ENCODE results near the gene DYSF. TPM values are rescaled to one million over a fixed set of nuclear protein-coding genes. Genes with fewer than 3 reads are reported as not detected.
"Not testable (repeated sequence)": the region's sequence is repeated elsewhere in the genome, so short reads cannot be mapped to it uniquely, and the experiment has no call there.

DYSF gene
- total RNA-seq, 2 donors from 2014 or later: 23.0 to 36.6 TPM

DNA sequence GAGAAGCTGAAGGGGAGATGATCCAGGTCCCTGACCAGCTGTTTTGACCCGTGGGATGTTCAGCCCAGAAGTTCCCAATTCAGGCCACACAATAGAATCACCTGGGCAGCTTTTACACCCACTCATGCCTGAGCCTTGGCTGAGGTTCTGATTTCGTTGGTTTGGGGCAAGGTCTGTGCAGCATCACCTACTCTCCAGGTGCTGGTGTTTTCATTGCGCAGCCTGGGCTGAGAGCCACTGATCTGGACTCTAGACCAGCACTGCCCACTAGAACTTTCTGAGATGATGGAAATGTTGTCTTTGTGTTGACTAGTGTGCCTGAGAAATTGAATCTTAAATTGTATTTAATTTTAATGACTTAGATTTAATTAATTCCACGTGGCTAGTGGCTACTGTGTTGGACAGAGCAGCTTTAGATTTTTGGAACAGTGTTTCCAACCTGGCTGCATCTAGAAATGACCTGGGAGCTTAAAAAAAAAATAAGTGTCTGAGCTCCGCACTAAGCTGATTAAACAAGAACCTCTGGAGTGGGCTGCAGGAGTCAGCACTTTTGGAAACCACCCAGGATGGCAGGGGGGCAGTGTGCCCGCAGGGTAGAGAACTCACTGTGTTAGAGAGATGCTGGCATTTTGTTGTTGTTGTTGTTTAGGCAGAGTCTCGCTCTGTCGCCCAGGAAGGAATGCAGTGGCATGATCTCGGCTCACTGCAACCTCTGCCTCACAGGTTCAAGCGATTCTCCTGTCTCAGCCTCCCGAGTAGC lies 33.7 kb downstream of the DYSF start:
- H3K27ac Mint-ChIP-seq: no peak overlapping the region
- no peak for ATAC-seq
- no peak for DNase-seq (ENCODE audit: low spot score)
- peaks cover 3% of the 10 kb centered on the region for H3K9me3 Mint-ChIP-seq
- H3K4me1 Mint-ChIP-seq (ENCODE audit: low read depth in 2 of 2): no peaks in the 10 kb centered on the region
- H3K27me3 Mint-ChIP-seq: peaks cover 0 to 11% of the 10 kb centered on the region in 2 donors
- no peak overlapping the region for H3K4me3 Mint-ChIP-seq
- H3K36me3 Mint-ChIP-seq: no peaks in the 10 kb centered on the region

DNA sequence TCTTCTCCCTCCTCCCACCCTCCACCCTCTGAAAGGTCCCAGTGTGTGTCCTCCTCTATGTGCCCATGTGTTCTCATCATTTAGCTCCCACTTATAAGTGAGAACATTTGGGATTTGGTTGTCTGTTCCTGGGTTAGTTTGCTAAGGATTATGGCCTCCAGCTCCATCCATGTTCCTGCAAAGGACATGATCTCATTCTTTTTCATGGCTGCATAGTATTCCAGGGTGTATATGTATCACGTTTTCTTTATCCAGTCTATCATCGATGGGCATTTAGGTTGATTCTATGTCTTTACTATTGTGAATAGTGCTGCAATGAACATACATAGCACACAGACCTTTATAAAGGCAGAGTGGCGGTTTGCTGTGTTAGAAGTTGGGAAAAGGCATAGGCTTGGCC lies 38.2 kb downstream of the DYSF start:
- H3K27me3 Mint-ChIP-seq: peaks cover 8 to 11% of the 10 kb centered on the region in 2 donors
- not testable (repeated sequence) for ATAC-seq; H3K4me3 Mint-ChIP-seq; H3K4me1 Mint-ChIP-seq (ENCODE audit: low read depth in 2 of 2); DNase-seq (ENCODE audit: low spot score); H3K27ac Mint-ChIP-seq; H3K36me3 Mint-ChIP-seq; H3K9me3 Mint-ChIP-seq

DNA sequence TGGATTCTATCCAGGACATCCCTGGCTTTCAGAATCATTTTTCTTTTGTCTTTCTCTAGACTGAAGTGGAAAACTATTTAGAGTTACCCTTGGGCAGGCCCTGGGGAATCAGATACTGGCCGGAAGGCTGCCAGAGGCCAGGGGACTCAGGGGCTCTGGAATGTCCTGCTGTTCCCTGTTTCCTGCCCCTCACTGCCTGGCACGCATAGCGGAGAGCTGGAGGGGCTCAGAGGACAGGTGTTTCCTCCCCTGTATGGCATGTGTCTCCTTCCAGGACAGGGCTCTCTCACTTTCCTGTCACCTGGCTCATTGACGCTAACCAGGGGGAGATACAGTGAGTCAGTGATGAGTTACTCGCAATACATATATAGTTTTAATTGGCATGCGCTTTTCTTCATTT lies 38.8 kb downstream of the DYSF start:
- Mint-ChIP-seq H3K27ac (no peak overlapping the region), H3K36me3 (no peaks in the 10 kb centered on the region), H3K9me3 (peaks cover 3% of the 10 kb centered on the region), H3K4me1 (ENCODE audit: low read depth in 2 of 2) (no peaks in the 10 kb centered on the region), H3K4me3 (no peak overlapping the region), H3K27me3 (peaks cover 8 to 11% of the 10 kb centered on the region in 2 donors)
- DNase-seq (ENCODE audit: low spot score) (no peak), ATAC-seq (no peak)

DNA sequence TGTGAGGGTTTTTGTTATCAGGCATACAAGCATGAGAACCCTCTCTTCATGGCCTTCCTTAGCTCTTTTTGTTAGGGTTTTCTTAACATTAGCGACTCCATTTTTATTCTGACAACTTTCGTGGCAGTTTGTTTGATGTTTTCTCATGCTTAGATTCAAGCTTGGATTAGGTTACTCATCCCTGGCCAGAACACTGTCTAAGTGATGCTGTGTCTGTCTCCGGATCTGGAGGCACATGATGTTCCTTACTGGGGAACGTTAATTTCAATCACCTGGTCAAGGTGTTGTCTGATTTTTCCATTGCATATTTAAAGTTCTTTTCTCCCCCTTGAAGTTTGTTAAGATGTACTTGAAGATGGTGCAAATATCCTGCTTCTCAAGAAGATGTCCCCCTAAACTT lies 40.7 kb downstream of the DYSF start:
- no peak for DNase-seq (ENCODE audit: low spot score)
- no peak for ATAC-seq
- Mint-ChIP-seq H3K4me3 (no peak overlapping the region), H3K9me3 (peaks cover 3% of the 10 kb centered on the region), H3K27me3 (peaks cover 5 to 8% of the 10 kb centered on the region in 2 donors), H3K27ac (no peak overlapping the region), H3K36me3 (no peaks in the 10 kb centered on the region), H3K4me1 (ENCODE audit: low read depth in 2 of 2) (no peaks in the 10 kb centered on the region)

DNA sequence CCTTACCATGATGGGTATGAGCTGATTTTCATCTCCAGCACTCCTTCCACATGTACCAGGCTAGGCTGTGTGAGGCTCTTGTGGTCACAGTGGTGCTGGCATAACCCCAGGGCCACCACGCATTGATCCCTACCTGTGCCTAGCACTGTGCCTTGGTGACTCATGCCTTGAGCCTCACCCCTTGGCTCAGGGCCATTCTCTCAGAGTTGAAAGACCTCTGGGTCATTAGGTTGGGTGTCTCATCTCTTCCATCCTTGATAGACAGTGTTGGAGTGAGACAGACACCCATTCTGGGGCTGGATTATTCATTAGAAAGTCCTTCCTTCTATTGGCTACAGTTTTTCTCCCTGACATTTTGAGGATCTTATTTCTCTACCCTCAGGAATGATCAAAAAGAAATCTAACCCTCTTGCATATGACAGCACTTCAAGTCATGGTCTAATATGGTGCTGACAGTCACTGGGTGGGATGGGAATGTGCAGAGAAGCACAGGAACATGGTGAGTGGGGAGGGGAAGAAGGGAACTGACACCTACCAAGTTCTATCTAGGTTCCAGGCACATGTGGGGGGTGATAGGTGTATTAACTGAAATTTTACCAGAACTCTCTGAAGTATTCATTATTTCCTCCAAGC lies 41.3 kb downstream of the DYSF start:
- Mint-ChIP-seq H3K27me3 (peaks cover 3 to 8% of the 10 kb centered on the region in 2 donors), H3K27ac (no peak overlapping the region), H3K36me3 (no peaks in the 10 kb centered on the region), H3K9me3 (peaks cover 3% of the 10 kb centered on the region), H3K4me1 (ENCODE audit: low read depth in 2 of 2) (no peaks in the 10 kb centered on the region), H3K4me3 (no peak overlapping the region)
- no peak for ATAC-seq
- DNase-seq (ENCODE audit: low spot score): no peak

DNA sequence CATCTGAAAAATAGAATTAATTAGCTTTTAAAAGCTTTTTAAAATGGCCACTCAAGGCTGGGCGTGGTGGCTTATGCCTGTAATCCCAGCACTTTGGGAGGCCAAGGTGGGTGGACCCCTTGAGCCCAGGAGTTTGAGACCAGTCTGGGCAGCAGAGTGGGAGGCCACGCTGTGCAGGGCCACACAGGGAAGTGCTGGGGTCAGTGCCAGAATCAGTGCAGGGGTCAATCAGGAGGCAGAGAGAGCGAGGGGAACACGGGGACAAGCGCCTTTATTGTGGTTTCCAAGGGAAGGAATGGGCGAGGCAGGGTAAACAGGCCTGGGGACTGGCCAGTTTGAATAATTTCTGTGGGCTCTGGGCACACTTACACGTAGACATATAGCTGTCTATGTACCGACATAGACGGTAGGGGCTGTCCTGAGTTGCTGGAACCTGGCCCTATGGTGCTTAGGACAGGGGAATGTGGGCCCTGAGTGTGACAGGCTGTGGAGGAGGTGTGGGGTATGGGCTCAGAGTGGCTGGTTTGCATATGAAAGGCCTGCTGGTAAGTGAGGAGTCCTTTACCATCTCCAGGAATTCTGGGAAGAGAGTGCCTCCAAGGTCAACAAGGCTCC lies 42.9 kb downstream of the DYSF start:
- H3K4me1 Mint-ChIP-seq (ENCODE audit: low read depth in 2 of 2): peaks cover 0 to 2% of the 10 kb centered on the region in 2 donors
- no peak for DNase-seq (ENCODE audit: low spot score)
- no peaks in the 10 kb centered on the region for H3K36me3 Mint-ChIP-seq
- H3K27me3 Mint-ChIP-seq: peaks cover 3 to 8% of the 10 kb centered on the region in 2 donors
- ATAC-seq: no peak
- no peak overlapping the region for H3K4me3 Mint-ChIP-seq
- H3K9me3 Mint-ChIP-seq: peaks cover 3% of the 10 kb centered on the region
- H3K27ac Mint-ChIP-seq: no peak overlapping the region

DNA sequence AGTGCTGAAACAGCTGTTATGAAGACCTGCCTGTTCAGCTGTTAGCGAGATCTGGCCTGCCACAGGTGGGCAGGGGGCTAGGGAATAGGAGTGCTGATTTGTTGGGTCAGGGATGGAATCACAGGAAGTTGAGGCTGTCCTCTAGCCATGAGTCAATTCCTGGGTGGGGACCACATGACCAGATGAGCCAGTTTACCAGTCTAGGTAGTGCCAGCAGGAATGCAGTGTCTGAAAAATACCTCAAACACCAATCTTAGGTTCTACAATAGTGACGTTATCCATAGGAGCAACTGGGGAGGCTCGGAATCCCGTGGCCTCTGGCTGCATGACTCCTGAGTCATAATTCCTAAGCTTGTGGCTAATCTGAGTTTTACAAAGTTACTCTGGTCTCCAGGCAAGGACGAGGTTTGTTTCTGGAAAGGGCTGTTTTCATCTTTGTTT lies 44.9 kb downstream of the DYSF start:
- peaks cover 0 to 8% of the 10 kb centered on the region in 2 donors for H3K27me3 Mint-ChIP-seq
- DNase-seq (ENCODE audit: low spot score) (no peak), ATAC-seq (no peak)
- H3K36me3 Mint-ChIP-seq: no peaks in the 10 kb centered on the region
- no peak overlapping the region for H3K4me3 Mint-ChIP-seq
- peaks cover 0 to 2% of the 10 kb centered on the region in 2 donors for H3K4me1 Mint-ChIP-seq (ENCODE audit: low read depth in 2 of 2)
- H3K27ac Mint-ChIP-seq: no peak overlapping the region
- H3K9me3 Mint-ChIP-seq: no peaks in the 10 kb centered on the region

DNA sequence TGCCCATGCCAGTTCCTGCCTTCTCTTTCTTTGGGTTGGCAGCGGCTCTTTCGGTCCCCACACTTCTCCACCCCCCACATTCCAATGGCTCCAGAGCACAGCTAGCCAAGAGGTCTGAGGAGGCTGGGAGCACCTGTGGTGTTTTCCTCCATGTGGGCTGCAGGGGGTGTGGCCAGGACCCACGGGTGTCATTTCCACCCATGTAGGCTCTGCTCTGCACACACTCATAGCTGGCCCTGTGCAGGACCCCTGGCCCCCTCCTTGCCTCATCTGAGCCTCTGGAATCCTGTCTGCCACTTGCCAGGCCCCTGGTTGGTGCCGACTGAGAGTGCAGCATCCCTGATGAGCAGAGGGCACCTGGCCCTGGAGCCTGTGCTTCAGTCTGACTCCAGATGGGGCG lies 46.3 kb downstream of the DYSF start:
- Mint-ChIP-seq H3K27ac (no peak overlapping the region), H3K27me3 (no peaks in the 10 kb centered on the region), H3K4me1 (ENCODE audit: low read depth in 2 of 2) (peaks cover 0 to 2% of the 10 kb centered on the region in 2 donors), H3K4me3 (no peak overlapping the region), H3K36me3 (no peaks in the 10 kb centered on the region), H3K9me3 (no peaks in the 10 kb centered on the region)
- DNase-seq (ENCODE audit: low spot score): no peak
- ATAC-seq: peak in 1 of 2 donors; percentile 11

DNA sequence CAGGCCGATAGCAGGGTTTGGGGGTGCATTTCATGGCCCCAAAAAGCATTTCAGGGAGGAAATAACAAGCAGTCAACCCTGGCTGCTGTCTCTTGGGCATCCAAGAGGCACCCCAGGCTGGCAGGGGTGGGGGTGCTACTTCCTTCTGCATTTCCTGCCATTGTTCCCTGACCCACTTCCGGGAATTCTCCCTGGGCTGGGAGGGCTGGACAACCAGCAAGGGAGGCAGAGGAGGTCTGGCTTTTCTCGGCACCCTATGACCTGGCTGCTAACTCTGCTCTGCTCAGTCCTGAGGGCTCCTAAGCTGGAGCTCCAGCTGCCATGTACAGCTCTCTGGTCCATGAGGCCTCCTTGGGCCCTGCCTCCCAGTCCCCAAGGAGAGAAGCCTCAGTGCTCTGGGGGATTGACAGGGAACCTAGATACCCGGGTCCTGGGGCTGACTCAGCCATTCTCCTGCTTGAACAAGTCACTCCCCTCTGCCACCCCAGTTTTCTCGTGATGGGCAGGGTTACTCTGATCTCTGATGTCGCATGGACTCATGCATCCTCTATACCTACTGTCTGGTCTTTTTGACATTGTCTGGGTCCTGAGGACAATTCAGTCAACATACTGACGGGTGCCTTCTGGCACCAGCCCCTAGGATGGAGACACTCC lies 47.2 kb downstream of the DYSF start:
- no peak for DNase-seq (ENCODE audit: low spot score)
- no peak for ATAC-seq
- Mint-ChIP-seq H3K4me3 (no peak overlapping the region), H3K27me3 (no peaks in the 10 kb centered on the region), H3K27ac (peak overlapping the region in 1 of 2 donors; percentile 29), H3K9me3 (no peaks in the 10 kb centered on the region), H3K4me1 (ENCODE audit: low read depth in 2 of 2) (peaks cover 0 to 2% of the 10 kb centered on the region in 2 donors), H3K36me3 (no peaks in the 10 kb centered on the region)

DNA sequence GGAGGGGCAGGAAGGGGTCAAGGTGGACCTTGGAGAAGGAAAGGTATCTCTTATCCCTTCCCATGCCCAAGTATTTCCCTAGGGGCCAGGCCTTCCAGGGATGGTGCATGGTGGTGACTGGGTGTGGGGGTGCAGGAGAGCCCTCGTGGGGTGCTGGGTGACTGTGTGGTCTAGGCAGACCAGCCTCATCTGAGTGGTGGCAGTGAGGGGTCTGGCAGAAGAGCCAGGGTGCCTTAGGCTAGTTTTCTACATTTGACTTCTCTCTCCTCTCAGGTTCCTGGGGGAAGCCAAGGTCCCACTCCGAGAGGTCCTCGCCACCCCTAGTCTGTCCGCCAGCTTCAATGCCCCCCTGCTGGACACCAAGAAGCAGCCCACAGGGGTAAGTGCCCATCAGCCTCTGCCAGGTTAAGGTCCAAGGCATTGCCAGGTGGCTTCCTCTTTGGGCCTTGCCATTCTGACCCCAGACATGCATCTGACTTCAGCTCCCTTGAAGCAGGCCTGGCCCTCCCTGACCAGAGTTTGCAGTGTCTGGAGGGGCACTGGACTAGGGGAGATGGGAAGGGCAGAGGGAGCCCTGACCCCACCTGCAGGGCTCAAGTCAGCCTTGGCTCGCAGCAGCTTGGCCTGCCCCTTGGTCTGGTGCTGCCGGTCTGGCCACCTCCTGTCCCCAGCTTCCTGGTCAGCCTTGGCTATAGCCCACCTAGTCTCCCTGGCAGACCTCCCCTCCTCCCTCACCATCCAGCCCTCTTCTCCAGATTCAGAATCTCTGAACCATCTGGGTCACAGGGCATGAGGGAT lies 49.8 kb downstream of the DYSF start:
- Mint-ChIP-seq H3K4me3 (no peak overlapping the region), H3K9me3 (no peaks in the 10 kb centered on the region), H3K27me3 (no peaks in the 10 kb centered on the region), H3K27ac (no peak overlapping the region), H3K36me3 (no peaks in the 10 kb centered on the region), H3K4me1 (ENCODE audit: low read depth in 2 of 2) (peaks cover 0 to 2% of the 10 kb centered on the region in 2 donors)
- DNase-seq (ENCODE audit: low spot score) (no peak), ATAC-seq (no peak)

DNA sequence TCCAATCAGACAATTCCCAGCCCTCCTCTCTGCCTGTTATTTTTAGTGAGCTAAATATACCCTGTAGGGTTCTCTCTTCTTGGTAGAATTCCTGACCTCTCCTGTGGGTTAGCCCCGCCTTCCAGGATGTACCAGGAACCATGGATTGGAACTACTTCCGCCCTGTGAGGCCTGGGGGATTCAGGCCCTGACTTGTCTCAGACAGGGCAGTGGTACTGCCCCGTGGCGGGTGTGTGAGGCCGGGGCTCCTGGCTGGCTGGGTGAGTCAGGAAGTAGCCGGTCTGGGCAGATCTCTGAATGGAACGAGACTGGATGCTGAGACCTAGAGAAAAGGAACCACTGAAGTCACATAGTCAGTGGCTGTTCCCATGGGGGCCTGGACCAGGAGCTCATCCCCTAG lies 50.5 kb downstream of the DYSF start:
- no peak for DNase-seq (ENCODE audit: low spot score)
- no peak for ATAC-seq
- Mint-ChIP-seq H3K27me3 (no peaks in the 10 kb centered on the region), H3K27ac (no peak overlapping the region), H3K9me3 (no peaks in the 10 kb centered on the region), H3K4me1 (ENCODE audit: low read depth in 2 of 2) (peaks cover 0 to 2% of the 10 kb centered on the region in 2 donors), H3K4me3 (no peak overlapping the region), H3K36me3 (no peaks in the 10 kb centered on the region)

DNA sequence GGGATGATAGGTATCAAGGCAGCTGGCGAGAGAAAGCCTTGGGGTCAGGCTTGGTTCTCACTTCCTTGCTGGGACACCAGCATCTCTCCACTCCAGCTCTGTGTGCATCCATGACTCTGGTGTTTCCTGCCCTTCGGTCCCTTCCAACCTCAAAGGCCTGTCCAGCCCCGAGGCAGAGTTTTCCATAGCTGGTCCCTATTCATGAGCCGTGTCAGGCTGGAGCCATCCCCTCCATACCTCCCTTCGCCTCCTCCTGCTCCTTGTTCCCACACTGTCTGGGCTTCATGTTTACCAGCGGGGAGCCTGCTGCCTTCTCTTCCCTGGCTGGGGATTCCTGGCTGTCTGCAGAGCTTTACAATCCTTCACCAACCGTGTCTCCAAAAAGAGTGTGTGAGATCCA lies 51.2 kb downstream of the DYSF start:
- no peaks in the 10 kb centered on the region for H3K36me3 Mint-ChIP-seq
- ATAC-seq: no peak

DNA sequence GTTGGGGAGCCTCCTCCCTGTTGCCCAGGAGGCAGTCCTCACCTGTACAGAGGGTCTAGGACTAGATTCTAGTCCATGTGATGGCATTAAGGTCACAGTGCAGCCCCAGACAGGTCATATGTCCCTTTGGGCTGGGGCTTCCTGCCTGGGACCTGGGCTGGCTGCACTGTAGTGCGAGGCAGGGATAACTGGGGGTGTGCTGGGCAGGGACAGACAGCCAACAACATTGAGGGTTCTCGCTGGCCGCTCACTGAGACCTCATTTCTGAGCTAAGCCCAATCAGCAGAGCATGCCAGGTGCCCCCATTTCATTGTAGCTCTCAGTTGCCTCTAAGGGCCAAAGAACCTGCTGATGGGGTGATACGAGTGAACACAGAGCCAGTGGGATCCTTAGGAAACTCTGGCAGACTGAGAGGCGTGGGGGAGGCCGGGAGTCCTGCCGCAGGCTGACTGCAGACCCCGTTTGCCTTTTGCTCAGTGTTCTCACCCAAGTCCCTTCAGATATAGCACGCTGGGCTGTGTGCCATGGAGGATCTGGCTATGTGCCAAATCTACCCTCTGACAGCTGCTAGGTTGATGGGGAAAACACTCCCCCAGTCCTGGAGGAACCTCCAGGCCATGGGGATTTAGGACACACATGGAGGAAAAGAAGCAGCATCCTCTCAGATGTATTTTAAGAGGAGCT lies 51.9 kb downstream of the DYSF start:
- H3K9me3 Mint-ChIP-seq: no peaks in the 10 kb centered on the region
- peaks cover 0 to 5% of the 10 kb centered on the region in 2 donors for H3K4me1 Mint-ChIP-seq (ENCODE audit: low read depth in 2 of 2)
- DNase-seq (ENCODE audit: low spot score) (no peak), ATAC-seq (no peak)
- no peaks in the 10 kb centered on the region for H3K36me3 Mint-ChIP-seq
- no peaks in the 10 kb centered on the region for H3K27me3 Mint-ChIP-seq
- no peak overlapping the region for H3K4me3 Mint-ChIP-seq
- no peak overlapping the region for H3K27ac Mint-ChIP-seq

More for the DNA sequence above, 51.2 kb downstream of the DYSF start:
- H3K27me3 Mint-ChIP-seq: no peaks in the 10 kb centered on the region
- H3K4me1 Mint-ChIP-seq (ENCODE audit: low read depth in 2 of 2): peaks cover 0 to 2% of the 10 kb centered on the region in 2 donors
- DNase-seq (ENCODE audit: low spot score): no peak
- H3K27ac Mint-ChIP-seq: no peak overlapping the region
- no peak overlapping the region for H3K4me3 Mint-ChIP-seq
- no peaks in the 10 kb centered on the region for H3K9me3 Mint-ChIP-seq

Data from natural killer cell treated with Interleukin-12 subunit alpha and Interleukin-12 subunit beta and Interleukin-15 and Interleukin-18, amount 100 ng/mL, for 72 hours (primary cell).